ENCODE data around the gene ACMSD.
"Not testable (repeated sequence)": the region's sequence is repeated elsewhere in the genome, so short reads cannot be mapped to it uniquely, and the experiment has no call there.

The ACMSD gene

DNA sequence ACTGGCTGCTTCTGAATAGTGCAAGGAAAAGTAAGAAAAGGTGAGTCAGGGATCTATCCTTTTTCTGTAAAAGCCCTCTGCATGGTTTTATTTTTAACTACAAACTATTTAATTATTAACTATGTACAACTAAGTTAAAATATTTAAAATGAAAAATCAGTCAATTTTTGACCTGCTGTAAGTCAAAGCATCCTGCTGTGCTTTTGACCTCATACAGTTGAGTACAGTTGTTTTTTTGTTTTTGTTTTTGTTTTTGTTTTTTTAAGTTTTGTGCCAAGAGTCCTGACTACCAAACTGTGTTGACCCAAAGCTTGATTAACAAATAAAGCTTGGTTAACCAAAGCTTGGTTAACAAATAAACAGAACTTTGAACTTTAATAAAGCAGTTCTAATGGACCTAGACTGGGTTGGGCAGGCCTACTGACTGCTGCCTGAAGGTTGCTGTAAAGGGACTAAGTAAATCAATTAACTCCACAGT lies at the start of gene ACMSD:
ACMSD (plus strand) TSS at position 474 of the 478 bp plus-strand sequence. CDS start 67 bp downstream, outside the sequence.
- no peak for DNase-seq

DNA sequence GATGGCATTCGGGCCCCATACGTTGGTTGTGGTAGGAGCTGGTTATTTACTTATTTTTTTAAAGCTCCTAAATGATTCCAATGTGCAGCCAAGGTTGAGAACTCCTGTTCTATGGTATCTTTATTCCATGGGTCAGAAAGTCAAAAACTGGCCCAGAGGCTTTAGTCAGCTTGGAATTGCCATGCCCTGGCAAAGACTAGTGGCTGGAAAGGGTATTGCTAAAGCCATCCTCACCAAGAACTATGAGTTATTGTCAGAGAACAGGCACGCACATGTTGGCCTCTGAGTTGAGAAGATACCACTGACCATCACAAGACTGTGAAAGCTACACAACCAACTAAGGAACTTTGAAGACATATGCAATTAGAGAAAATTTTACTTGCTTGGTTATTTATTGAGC lies 47.9 kb upstream of the ACMSD start:
- DNase-seq = no peak

DNA sequence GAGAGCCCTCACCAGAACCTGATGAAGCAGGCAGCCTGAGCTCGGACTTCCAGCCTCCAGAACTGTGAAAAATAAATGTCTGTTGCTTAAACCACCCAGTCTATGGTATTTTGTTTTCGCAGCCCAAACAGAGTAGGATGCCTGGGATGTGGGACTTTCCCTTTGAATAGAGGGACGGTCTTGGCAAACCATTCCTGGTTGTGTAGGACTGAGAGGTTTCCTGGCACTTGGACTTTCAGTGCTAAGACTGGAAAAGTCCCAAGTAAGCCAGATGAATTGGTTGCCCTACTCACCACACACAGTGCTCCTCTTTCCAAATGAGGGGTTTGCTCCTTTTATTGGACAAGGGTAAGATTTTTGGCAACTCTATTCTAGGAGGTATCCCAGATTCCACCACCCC lies 46.8 kb upstream of the ACMSD start:
- DNase-seq = no peak

DNA sequence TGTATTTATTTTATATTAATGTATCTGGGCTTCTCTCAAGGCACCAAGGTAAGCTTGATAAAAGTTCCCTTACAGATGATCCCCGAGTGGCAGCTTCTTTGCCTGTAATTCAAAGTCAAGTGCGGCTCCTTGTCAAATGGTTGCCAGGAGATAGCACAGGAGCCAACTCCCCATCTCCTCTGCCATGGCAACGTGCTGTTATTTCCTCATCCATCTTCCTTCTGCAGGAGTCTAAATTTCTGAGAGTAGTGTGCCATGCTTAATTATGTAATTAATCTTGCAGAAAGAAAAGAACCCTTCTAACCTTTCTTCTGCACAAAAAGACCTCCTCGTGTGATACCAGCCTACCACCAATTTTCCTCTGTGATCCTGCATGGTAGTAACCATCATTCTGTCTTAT lies 46.2 kb upstream of the ACMSD start:
- no peak for DNase-seq

DNA sequence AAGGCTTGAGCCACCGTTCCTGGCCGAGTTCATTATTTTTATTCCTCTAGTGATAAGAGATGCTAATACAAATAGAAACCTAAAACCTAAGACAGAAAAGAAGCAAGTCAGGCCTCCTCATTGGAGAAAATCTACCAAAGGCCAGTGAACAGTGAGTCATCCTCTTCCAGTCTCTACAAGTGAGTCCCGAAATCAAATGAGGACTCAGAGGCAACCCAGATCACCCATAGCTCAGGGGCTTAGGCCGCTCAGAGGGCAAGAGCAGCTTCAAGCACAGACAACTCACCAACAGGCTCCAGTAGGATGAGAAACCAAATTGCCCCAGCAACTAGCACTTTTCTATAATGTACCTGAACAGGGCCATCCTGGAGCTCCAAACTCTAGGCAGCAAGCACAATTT lies 42.7 kb upstream of the ACMSD start:
- no peak for DNase-seq

DNA sequence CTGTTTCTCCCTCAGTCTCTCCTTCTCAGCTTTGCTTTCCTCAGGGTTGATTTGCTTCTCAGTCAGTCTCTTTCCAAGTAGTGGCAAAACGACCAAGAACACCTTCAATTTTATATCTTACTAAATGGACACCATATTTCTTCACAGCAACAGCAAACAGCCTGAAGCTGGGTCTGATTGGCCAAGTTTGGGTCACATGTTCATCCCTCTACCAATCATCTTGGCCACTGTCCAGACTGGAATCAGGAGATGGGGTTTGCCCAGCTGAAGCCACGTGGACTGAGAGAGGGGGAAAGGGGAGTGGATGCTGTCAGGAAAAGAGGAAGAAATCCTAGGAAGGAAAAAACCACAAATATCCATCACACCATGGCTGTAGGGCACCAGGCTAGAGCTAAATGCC lies 42.0 kb upstream of the ACMSD start:
- no peak for DNase-seq

DNA sequence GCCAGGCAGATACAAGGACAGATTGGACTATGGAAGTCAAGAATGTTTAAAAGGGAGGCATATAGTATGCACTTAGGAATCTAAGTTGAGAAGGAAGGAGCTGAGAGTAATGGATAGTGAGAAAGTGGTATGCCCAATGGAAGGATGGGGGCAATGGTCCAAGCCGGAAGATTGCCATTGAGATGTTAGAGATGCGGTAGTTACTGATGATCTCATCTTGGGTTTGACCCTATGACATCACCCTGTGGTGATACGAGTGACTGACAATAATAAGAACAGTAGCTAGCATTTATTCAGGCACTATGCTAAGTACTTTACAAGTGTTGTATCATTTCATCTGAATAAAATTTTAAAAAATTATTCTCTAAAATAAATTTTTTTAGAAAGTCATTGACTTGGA lies 38.5 kb upstream of the ACMSD start:
- no peak for DNase-seq

DNA sequence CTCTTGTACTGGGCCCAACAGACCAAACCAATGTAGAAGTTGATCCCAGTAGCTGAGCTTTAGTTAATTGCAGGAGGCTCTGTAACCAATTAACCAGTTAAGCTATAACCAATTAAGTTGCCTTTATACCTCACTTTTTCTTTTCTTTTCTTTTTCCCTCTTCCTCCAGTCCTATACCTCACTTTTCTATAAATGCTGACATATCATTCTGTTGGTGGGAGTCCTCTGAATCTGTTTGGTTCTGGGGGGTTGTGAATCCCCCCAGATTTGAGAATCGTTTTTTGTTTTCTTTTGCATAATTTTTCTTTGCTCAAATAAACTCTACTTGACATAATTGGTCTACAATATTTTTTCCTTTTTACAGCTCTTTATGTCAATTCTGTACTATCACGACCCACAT lies 38.1 kb upstream of the ACMSD start:
- DNase-seq = no peak

DNA sequence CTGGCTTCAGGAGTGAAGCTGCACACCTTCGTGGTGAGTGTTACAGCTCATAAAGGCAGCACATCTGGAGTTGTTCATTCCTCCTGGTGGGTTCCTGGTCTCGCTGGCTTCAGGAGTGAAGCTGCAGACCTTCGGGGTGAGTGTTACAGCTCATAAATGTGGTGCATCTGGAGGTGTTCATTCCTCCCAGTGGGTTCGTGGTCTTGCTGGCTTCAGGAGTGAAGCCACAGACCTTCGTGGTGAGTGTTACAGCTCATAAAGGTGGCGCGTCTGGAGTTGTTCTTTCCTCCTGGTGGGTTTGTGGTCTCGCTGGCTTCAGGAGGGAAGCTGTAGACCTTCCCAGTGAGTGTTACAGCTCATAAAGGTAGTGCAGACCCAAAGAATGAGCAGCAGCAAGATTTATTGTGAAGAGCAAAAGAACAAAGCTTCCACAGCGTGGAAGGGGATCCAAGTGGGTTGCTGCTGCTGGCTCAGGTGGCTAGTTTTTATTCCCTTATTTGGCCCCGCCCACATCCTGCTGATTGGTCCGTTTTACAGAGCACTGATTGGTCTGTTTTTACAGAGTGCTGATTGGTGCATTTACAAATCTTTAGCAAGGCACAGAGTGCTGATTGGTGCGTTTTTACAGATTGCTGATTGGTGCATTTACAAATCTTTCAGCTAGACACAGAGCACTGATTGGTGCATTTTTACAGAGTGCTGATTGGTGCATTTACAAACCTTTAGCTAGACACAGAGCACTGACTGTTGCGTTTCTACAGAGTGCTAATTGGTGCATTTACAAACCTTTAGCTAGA lies 34.6 kb upstream of the ACMSD start:
- DNase-seq = not testable (repeated sequence)

DNA sequence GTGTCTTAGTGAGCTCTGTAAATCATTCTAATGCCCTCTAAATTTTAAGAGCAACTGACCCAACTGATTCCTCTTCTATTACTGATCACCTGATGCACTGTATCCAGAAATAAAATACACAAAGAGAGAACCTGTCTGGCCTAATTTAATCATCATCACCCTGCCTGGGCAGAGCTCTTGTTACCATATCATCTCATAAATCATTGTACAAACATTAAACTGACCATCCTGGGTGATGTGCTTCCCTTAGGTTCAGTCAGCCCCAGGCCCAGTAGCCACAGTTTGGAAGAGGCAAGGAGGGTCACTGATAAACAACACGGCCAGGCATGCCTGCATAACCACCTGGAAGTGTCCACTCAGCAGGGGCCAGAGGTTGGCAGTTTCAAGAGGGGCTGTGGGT lies 22.7 kb upstream of the ACMSD start:
- DNase-seq = no peak

DNA sequence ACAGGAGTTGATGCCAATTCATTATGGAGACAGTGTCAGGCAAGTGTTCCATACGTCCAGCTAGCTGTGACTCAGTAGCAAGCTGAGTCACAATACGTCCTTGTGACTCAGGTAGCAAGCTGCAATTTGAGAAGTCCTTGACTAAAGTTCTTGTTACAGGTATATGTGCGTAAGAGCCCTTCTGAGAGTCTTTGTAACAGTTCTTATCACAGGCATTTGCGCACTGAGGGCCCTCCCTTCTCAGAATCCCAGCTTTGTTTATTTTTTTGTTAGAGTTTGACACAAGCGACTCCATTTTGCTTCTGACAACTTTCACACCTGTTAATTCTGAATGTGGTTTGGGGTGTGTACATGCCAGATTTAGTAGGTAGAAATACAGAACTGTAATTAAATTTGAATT lies 20.1 kb upstream of the ACMSD start:
- DNase-seq = no peak

DNA sequence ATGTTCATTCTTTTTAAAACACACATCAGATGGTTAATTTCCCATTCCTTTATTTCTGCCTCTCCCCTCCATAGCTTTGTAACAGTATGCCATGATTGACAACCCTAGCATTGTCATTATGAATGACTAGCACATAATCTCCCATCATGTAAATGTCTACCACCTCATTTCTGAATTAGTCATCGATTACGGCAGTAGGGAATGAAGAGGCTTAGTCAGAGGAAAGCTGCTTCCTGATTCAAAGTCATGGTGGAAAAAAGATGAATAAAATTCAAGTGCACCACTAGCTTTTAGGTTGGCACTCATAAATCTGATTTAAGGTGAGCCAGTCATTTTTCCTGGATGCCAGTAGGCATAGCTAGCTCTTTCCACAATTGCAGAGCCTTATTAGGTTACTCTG lies 19.1 kb upstream of the ACMSD start:
- DNase-seq = no peak

DNA sequence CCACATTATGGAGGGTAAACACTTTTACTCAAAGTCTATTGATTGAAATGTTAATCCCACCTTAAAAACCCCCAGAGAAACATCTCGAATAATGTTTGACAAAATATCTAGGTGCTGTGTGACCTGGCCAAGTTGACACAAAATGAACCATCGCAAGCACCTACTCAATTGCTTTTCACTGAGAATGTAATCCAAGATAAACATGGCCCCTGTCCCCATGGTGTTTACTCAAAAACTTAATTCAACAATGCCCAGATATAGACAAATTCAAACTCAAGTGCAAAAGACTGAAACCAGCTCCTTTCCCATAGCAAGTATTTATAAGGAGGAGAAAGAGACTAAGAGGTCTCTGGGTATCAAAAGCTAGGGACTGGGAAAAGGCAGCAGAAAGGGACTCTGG lies 15.0 kb upstream of the ACMSD start:
- DNase-seq = no peak

DNA sequence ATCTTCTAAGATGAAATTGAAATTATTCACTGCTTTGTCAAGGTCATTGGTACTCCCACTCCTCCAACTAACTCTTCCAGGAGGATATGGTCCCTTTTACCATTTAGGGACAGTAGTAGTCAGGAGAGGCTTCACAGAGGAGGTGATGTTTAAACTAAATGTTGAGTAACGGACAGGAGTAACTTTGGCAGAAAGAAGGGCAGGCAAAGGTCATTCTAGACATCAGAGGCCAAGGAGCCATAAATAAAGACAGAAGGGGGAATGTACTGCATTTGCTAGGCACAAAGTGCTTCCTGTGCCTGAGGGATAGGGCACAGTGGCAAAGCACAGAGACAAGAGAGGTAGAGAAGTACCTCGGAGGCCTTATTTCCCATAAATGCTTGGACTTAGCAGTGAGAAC lies 14.6 kb upstream of the ACMSD start:
- no peak for DNase-seq

DNA sequence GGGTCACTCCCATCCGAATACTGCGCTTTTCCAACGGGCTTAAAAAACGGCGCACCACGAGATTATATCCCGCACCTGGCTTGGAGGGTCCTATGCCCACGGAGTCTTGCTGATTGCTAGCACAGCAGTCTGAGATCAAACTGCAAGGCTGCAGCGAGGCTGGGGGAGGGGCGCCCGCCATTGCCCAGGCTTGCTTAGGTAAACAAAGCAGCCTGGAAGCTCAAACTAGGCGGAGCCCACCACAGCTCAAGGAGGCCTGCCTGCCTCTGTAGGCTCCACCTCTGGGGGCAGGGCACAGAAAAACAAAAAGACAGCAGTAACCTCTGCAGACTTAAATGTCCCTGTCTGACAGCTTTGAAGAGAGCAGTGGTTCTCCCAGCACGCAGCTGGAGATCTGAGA lies 12.7 kb upstream of the ACMSD start:
- not testable (repeated sequence) for DNase-seq

DNA sequence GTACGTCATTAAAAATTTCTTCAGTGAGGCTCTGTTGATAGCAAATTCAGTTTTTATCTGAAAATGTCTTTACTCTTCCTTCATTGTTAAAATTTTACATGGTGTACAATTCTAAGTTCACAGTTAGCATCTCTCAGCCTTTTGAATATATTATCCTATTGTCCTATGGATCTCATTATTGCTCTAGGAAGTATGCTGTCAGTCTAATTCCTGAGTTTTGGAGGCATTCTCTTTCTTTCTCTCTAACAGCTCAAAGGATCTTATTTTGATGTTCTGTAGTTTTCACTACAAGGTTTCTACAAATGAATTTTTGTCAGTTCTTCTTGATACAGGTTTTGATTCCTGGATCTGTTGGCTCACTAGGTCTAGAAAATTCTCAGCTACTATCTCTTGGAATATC lies 2.9 kb upstream of the ACMSD start:
- no peak for DNase-seq

DNA sequence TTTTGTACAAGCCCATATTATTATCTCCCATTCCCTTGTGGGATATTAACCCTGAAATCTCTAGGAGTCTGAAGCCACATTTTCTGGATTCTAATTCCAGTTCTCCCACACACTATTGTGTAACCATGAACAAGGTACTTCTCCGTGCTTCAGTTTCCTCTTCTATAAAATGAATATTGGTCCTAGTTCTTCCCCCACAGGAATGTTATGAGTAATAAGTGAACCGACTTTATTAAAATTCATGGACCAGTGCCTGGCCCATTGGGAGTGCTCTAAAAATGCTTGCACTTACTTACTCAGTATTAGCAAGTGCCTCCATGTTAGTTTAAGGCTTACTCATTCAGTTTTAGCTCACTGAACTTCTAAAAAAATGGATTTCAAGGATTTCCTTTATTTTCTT lies 1.4 kb upstream of the ACMSD start:
- no peak for DNase-seq

DNA sequence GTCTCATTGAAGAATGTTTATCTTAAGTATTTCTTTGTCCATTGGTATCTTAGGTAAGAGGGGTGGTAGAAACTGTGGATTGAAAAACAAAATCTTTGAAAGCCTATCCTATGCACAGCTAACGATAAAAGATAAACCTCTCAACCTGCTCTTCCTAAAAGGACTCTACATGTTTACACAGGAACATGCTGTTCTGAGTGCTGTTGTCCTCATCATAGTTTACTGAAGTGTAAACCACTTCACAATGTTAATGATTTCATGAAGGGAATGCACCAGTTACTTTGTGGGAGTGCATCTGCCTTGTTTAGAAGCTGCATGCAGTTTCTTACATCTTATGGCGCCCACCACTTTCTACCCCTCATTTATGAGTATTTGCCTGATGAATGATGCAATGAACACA lies 1.2 kb downstream of the ACMSD start:
- DNase-seq = no peak

DNA sequence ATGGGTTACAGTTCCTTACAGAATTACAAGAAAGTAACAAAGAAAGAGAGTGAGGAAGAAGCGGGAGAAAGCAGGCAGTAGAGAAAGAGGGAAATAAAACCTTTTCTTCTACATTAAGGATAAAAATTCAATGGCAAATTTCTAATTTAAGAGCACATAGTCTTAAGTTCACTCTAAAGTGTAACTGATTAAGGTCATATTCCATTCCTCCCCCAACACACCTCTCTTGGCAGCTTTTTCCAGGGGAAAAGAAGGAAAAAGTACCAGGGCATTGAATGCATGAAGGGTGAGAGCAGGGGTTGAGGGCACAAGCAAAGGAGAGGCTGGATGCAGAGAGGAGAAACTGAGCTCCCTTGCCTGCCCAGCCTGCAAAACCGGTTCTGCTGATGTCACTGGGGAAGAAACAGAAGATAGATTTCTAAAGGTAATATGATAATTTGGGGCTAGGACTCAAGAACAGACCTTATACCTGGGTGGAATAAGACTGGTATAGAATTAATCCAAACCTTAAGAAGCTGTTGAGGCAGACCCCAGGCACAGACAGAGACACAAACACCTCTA lies 4.6 kb downstream of the ACMSD start:
- DNase-seq = no peak

DNA sequence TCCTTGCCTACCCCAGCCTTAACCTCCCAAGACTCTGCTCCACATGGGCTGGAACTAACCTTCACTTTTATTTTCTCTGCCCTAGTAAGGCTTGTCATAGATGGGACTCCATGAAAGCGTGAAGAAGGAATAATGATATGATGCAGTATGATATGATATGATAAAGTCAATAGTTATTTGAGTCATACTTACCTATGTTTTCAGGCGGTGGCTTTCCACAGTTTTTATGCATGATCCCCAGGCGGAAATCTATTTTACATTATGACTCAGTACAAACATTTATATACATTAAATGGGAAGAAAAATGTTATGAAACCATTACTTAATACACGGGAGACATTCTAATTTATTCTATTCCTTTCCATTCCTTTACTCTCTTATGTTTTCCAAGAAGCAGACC lies 5.6 kb downstream of the ACMSD start:
- no peak for DNase-seq

DNA sequence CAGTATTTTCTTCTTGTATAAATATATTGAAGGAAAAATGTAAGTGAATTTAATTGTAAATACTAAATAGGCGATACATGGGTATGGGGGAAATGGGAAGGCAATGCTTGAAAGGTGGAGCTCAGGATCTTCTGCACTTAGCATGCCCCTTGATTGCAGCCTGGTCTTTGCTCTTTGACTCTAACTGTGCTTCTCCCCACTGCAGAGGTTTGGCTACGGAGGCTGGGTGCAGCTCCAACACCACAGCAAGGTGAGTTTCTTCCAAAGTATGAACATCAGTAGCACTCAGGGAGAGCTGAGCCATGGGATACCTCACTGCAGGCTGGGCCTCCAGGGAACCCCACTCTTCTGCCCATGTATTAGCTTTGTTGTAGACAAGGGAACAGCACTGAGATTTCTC lies 6.6 kb downstream of the ACMSD start:
- DNase-seq = no peak

DNA sequence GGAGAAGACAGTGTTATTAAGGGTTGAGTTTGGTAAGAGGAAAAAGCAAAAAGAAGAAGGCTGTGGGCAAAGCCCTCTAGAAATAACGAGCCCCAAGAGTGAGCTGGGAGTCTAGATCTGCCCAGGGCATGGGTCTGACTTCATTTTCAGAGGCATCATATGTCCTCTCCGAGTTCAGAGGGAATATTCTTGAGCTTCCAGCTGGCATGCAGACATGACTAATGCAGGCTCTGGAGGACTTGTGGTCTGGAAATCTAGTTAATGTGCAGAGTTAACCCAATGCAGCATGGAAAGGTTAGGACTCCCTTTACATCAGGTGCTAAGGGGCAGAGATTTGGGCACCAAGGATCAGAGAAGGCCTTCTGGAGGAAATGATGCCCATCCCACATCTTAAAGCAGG lies 7.3 kb downstream of the ACMSD start:
- no peak for DNase-seq

DNA sequence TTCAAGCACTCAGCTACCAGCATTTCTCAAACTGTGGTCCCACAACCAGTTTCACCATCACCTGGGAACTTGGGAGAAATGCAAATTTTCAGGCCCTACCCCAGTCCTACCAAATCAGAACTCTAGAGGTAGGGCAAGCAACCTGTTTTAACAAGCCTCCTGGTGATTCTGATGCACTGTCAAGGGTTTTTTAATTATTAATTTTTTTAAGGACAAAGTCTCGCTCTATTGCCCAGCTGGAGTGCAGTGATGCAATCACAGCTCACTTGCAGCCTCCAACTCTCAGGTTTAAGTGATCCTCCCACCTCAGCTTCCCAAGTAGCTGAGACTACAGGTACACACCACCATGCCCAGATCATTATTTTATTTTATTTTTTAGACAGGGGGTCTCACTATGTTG lies 7.8 kb downstream of the ACMSD start:
- no peak for DNase-seq

DNA sequence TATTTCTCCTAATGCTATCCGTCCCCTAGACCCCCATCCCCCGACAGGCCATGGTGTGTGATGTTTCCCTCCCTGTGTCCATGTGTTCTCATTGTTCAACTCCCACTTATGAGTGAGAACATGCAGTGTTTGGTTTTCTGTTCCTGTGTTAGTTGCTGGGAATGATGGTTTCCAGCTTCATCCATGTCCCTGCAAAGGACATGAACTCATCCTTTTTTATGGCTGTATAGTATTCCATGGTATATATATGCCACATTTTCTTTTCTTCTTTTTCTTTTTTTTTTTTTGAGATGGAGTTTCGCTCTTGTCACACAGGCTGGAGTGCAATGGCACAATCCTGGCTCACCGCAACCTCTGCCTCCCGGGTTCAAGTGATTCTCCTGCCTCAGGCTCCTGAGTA lies 9.2 kb downstream of the ACMSD start:
- not testable (repeated sequence) for DNase-seq

DNA sequence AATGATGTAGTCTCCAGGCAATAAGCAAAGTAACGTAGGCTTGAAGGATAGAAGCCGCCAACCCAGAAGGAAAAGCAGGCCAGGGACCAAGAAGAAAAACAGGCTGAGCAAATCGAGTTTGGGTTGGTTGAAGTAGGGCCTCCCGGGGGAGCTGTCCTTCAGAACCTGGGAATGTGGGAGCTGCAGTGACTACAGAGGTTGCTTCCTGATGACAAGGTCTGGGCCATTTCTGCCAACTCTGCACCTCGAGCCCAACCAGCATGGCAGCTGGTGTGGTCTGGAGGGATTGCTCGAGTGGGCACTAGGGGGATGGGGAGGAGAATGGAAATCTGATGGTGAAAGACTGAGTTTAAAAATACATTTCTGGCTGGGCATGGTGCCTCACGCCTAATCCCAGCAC lies 14.1 kb downstream of the ACMSD start:
- DNase-seq = no peak
